ENCODE results near the gene GRAP2. TPM values are rescaled to one million over a fixed set of nuclear protein-coding genes. Genes with fewer than 3 reads are reported as not detected.

The GRAP2 gene
- total RNA-seq: not detected in 2 replicates

GRCh38 chr22:39900306-39901227 is at the start of gene GRAP2:
Gene GRAP2, plus strand, starts transcription at chr22:39901084. Its CDS starts 46,023 bp downstream, at chr22:39947107.

GRCh38 chr22:39893526-39893925 is 7.4 kb upstream of the GRAP2 start, which contains the start of gene ENTHD1:
Gene ENTHD1, minus strand, starts transcription at chr22:39893760. Its CDS starts 6,012 bp downstream, at chr22:39887748.

GRCh38 chr22:39959640-39960447 is 59.0 kb downstream of the GRAP2 start, which contains the start of gene TMA7B:
Gene TMA7B, plus strand, starts transcription at chr22:39960397. Its CDS starts 3,978 bp downstream, at chr22:39964375.

GRCh38 chr22:39994566-39995392 is 93.9 kb downstream of the GRAP2 start, which contains the start of gene FAM83F:
Gene FAM83F, plus strand, starts transcription at chr22:39994954. Its CDS starts 89 bp downstream, at chr22:39995043.

Other genes with a start within 250 kb of the GRAP2 start
- not detected in 2 replicates for gene ENTHD1, start 7.3 kb upstream of the GRAP2 start, total RNA-seq
- not detected in 2 replicates for gene TMA7B, start 59.3 kb downstream of the GRAP2 start, total RNA-seq
- not detected in 2 replicates for gene FAM83F, start 93.9 kb downstream of the GRAP2 start, total RNA-seq